ENCODE measurements around the gene SACM1L. TPM values are rescaled to one million over a fixed set of nuclear protein-coding genes. Genes with fewer than 3 reads are reported as not detected.

SACM1L gene
- total RNA-seq, 1 experiment from 2014 or later: 51.0 TPM

GRCh38 chr3:45729614-45730013 is 40.4 kb downstream of the SACM1L start:
- no peaks in the 10 kb centered on the region for H3K27me3 ChIP-seq (replicated peaks; ENCODE audit: control insufficient read depth, insufficient read depth, low read length)
- H3K4me1 Mint-ChIP-seq (ENCODE audit: low read depth, unreplicated experiment): no peaks in the 10 kb centered on the region
- ChIA-PET POLR2A (no interaction called here), CTCF (no interaction called here)
- BruUV-seq (replicated peaks): no TSS peak
- H3K27me3 Mint-ChIP-seq (ENCODE audit: insufficient read depth, unreplicated experiment): no peaks in the 10 kb centered on the region
- TF ChIP-seq, protein P1, sequence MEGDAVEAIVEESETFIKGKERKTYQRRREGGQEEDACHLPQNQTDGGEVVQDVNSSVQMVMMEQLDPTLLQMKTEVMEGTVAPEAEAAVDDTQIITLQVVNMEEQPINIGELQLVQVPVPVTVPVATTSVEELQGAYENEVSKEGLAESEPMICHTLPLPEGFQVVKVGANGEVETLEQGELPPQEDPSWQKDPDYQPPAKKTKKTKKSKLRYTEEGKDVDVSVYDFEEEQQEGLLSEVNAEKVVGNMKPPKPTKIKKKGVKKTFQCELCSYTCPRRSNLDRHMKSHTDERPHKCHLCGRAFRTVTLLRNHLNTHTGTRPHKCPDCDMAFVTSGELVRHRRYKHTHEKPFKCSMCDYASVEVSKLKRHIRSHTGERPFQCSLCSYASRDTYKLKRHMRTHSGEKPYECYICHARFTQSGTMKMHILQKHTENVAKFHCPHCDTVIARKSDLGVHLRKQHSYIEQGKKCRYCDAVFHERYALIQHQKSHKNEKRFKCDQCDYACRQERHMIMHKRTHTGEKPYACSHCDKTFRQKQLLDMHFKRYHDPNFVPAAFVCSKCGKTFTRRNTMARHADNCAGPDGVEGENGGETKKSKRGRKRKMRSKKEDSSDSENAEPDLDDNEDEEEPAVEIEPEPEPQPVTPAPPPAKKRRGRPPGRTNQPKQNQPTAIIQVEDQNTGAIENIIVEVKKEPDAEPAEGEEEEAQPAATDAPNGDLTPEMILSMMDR (IDR thresholded peaks at IDR 0.05; ENCODE audit: insufficient read depth in 1 of 2, low read depth in 1 of 2, low read length in 1 of 2, severe bottlenecking in 1 of 2, unreplicated experiment in 1 of 2): no peak
- peaks cover 61% of the 10 kb centered on the region for H3K36me3 Mint-ChIP-seq (ENCODE audit: insufficient read depth, unreplicated experiment)
- H3K36me3 ChIP-seq (ENCODE audit: control insufficient read depth, insufficient read depth, low read length): peaks cover 2% of the 10 kb centered on the region; the same call in 1 of the 2 replicates
- no peak overlapping the region for H3K4me3 ChIP-seq (ENCODE audit: low read depth, low read length)
- H3K9me3 ChIP-seq: no peaks in the 10 kb centered on the region
- intact Hi-C loops (cut with micrococcal nuclease; ENCODE audit: unreplicated experiment): no loop called here
- H3K9me3 Mint-ChIP-seq (ENCODE audit: unreplicated experiment): no peaks in the 10 kb centered on the region
- H3K4me1 ChIP-seq: no peaks in the 10 kb centered on the region
- DNase-seq: no peak
- no peak overlapping the region for H3K27ac Mint-ChIP-seq (ENCODE audit: unreplicated experiment)
- no peak overlapping the region for H3K4me3 Mint-ChIP-seq (ENCODE audit: unreplicated experiment)

DNA sequence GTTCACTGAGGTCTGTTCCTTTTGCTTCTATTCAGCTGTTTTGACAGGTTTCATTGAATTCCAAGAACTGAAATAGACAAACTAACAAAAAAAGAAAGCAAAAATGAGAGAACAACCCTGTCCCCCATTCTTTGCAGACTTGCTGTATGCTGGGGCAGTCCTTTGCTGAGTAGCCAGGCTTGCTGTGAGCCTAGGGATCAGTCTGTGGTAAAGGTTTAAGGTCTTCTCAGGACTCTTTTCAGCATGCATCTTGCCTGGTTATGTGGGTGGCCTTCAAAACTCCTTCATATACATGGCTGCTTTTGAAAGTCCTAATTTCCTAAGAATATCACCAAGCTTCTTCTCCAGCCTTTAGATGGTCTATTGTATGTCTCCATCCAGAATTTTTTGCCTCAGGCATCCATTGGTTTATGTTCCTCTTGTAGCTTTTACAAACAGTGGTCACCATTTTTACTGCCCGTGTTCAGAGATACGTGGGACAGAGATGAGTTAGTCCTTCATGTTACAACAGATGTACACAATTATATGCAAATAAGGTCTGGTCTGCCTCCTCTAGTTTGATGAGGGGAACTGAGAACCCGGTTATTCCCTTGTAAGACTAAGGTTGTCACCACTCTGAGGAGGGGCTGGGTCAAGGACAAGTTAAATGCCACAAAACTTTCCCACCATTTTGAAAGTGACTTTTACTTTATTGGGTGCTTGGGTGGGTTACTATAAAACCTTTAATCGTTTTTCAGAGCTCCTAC is 41.4 kb downstream of the SACM1L start:
- peaks cover 2% of the 10 kb centered on the region; the same call in 1 of the 2 replicates for H3K36me3 ChIP-seq (ENCODE audit: control insufficient read depth, insufficient read depth, low read length)
- no peaks in the 10 kb centered on the region for H3K9me3 ChIP-seq
- Mint-ChIP-seq H3K9me3 (ENCODE audit: unreplicated experiment) (no peaks in the 10 kb centered on the region), H3K4me3 (ENCODE audit: unreplicated experiment) (no peak overlapping the region), H3K27ac (ENCODE audit: unreplicated experiment) (no peak overlapping the region), H3K4me1 (ENCODE audit: low read depth, unreplicated experiment) (no peaks in the 10 kb centered on the region), H3K27me3 (ENCODE audit: insufficient read depth, unreplicated experiment) (no peaks in the 10 kb centered on the region), H3K36me3 (ENCODE audit: insufficient read depth, unreplicated experiment) (peaks cover 66% of the 10 kb centered on the region)
- DNase-seq: no peak
- BruUV-seq (replicated peaks): no TSS peak
- H3K27me3 ChIP-seq (replicated peaks; ENCODE audit: control insufficient read depth, insufficient read depth, low read length): no peaks in the 10 kb centered on the region
- intact Hi-C loops (cut with micrococcal nuclease; ENCODE audit: unreplicated experiment): no loop called here
- ChIA-PET CTCF (no interaction called here), POLR2A (no interaction called here)
- TF ChIP-seq, protein P1 (IDR thresholded peaks at IDR 0.05; ENCODE audit: insufficient read depth in 1 of 2, low read depth in 1 of 2, low read length in 1 of 2, severe bottlenecking in 1 of 2, unreplicated experiment in 1 of 2): no peak
- no peaks in the 10 kb centered on the region for H3K4me1 ChIP-seq
- H3K4me3 ChIP-seq (ENCODE audit: low read depth, low read length): no peak overlapping the region

- Histone ChIP-seq H3K27me3 (replicated peaks; ENCODE audit: control insufficient read depth, insufficient read depth, low read length) (no peaks in the 10 kb centered on the region), H3K36me3 (ENCODE audit: control insufficient read depth, insufficient read depth, low read length) (peaks cover 2% of the 10 kb centered on the region; the same call in 1 of the 2 replicates), H3K4me3 (ENCODE audit: low read depth, low read length) (no peak overlapping the region), H3K9me3 (no peaks in the 10 kb centered on the region), H3K4me1 (no peaks in the 10 kb centered on the region)
- TF ChIP-seq, protein P1 (IDR thresholded peaks at IDR 0.05; ENCODE audit: insufficient read depth in 1 of 2, low read depth in 1 of 2, low read length in 1 of 2, severe bottlenecking in 1 of 2, unreplicated experiment in 1 of 2): no peak
- H3K27me3 Mint-ChIP-seq (ENCODE audit: insufficient read depth, unreplicated experiment): no peaks in the 10 kb centered on the region
- no peak for DNase-seq
- no TSS peak for BruUV-seq (replicated peaks)
- H3K36me3 Mint-ChIP-seq (ENCODE audit: insufficient read depth, unreplicated experiment): peaks cover 71% of the 10 kb centered on the region
- intact Hi-C loops (cut with micrococcal nuclease; ENCODE audit: unreplicated experiment): no loop called here
- ChIA-PET POLR2A (no interaction called here), CTCF (no interaction called here)
- no peaks in the 10 kb centered on the region for H3K4me1 Mint-ChIP-seq (ENCODE audit: low read depth, unreplicated experiment)
- H3K27ac Mint-ChIP-seq (ENCODE audit: unreplicated experiment): no peak overlapping the region
- no peak overlapping the region for H3K4me3 Mint-ChIP-seq (ENCODE audit: unreplicated experiment)
- H3K9me3 Mint-ChIP-seq (ENCODE audit: unreplicated experiment): no peaks in the 10 kb centered on the region
These were observed 47.5 kb downstream of the SACM1L start for GRCh38 chr3:45736707-45737106.

Measured in Caco-2 (cell line).